Liver (tissue), 9 donors: Measurements from ENCODE around the gene GNG7. TPM values are rescaled to one million over a fixed set of nuclear protein-coding genes. Genes with fewer than 3 reads are reported as not detected.

ENCODE experiments used
- DNase-seq: peaks from one replicate; pipeline ENCODE4 v3.0.0-alpha.2; 2017; ENCODE audit warnings: low spot score
- H3K27ac ChIP-seq, 2 donors: one replicate each; pipeline ENCODE4 v1.7.0; 2013; ENCODE audit warnings: inconsistent platforms in 2 of 2, low read length in 2 of 2, control low read depth in 1 of 2, low read depth in 1 of 2, mild to moderate bottlenecking in 1 of 2
- H3K27me3 ChIP-seq, 4 donors: one replicate each; pipeline versions ENCODE4 v1.6.1 to v1.7.0; 2013; ENCODE audit warnings: low read length in 3 of 4, inconsistent platforms in 1 of 4, mild to moderate bottlenecking in 1 of 4, moderate library complexity in 1 of 4; ENCODE audit not compliant: control insufficient read depth in 4 of 4, insufficient read depth in 4 of 4
- H3K36me3 ChIP-seq, 4 donors: one replicate each; pipeline versions ENCODE4 v1.6.1 to v1.7.0; 2013; ENCODE audit warnings: low read length in 3 of 4, mild to moderate bottlenecking in 3 of 4, low read depth in 1 of 4, moderate library complexity in 1 of 4; ENCODE audit not compliant: control insufficient read depth in 4 of 4, insufficient read depth in 3 of 4
- H3K4me1 ChIP-seq, 4 donors: one replicate each; pipeline versions ENCODE4 v1.6.1 to v1.7.0; 2013; ENCODE audit warnings: low read length in 3 of 4, mild to moderate bottlenecking in 3 of 4, moderate library complexity in 1 of 4; ENCODE audit not compliant: control insufficient read depth in 4 of 4, insufficient read depth in 4 of 4
- H3K4me3 ChIP-seq, 3 donors: one replicate each; pipeline versions ENCODE4 v1.6.1 to v1.7.0; 2013; ENCODE audit warnings: low read length in 3 of 3, control low read depth in 1 of 3, low read depth in 1 of 3, mild to moderate bottlenecking in 1 of 3
- H3K9ac ChIP-seq, 2 donors: one replicate each; pipeline ENCODE4 v1.7.0; 2013; ENCODE audit warnings: low read length in 2 of 2, mild to moderate bottlenecking in 2 of 2, moderate library complexity in 2 of 2, control low read depth in 1 of 2, low read depth in 1 of 2
- H3K9me3 ChIP-seq, 4 donors: one replicate each; pipeline versions ENCODE4 v1.6.1 to v1.7.0; 2013; ENCODE audit warnings: low read length in 3 of 4; ENCODE audit not compliant: control insufficient read depth in 4 of 4
- EGR1 ChIP-seq, 2 donors: IDR thresholded peaks; 2 replicates each; pipeline ENCODE4 v1.6.1; 2016 to 2018; ENCODE audit warnings: antibody characterized with exemption in 2 of 2, low read depth in 2 of 2
- FOXA1 ChIP-seq: IDR thresholded peaks from 2 replicates; pipeline ENCODE4 v1.6.1; 2016; ENCODE audit warnings: antibody characterized with exemption
- FOXA2 ChIP-seq: IDR thresholded peaks from 2 replicates; pipeline ENCODE4 v1.6.1; 2016; ENCODE audit warnings: antibody characterized with exemption
- GABPA ChIP-seq, 2 donors: IDR thresholded peaks in 1 of 2; conservative IDR thresholded peaks in 1 of 2; 2 replicates each; pipeline ENCODE4 v1.6.1; 2016; ENCODE audit warnings: antibody characterized with exemption in 2 of 2, mild to moderate bottlenecking in 1 of 2, moderate library complexity in 1 of 2
- HNF4A ChIP-seq, 2 donors: conservative IDR thresholded peaks; 2 replicates each; pipeline ENCODE4 v1.6.1; 2016; ENCODE audit warnings: antibody characterized with exemption in 2 of 2, mild to moderate bottlenecking in 2 of 2
- HNF4G ChIP-seq: IDR thresholded peaks from 2 replicates; pipeline ENCODE4 v1.6.1; 2016; ENCODE audit warnings: antibody characterized with exemption
- NR2F2 ChIP-seq: IDR thresholded peaks from 2 replicates; pipeline ENCODE4 v1.6.1; 2016; ENCODE audit warnings: antibody characterized with exemption
- RXRA ChIP-seq, 2 donors: IDR thresholded peaks; 2 replicates each; pipeline ENCODE4 v1.6.1; 2017 to 2018; ENCODE audit warnings: antibody characterized with exemption in 2 of 2, mild to moderate bottlenecking in 1 of 2
- SP1 ChIP-seq: IDR thresholded peaks from 2 replicates; pipeline ENCODE4 v1.6.1; 2018; ENCODE audit warnings: antibody characterized with exemption, mild to moderate bottlenecking
- TAF1 ChIP-seq: conservative IDR thresholded peaks from 2 replicates; pipeline ENCODE4 v1.6.1; 2016; ENCODE audit warnings: antibody characterized with exemption, mild to moderate bottlenecking
- YY1 ChIP-seq: IDR thresholded peaks from 2 replicates; pipeline ENCODE4 v1.6.1; 2016; ENCODE audit warnings: antibody characterized with exemption, mild to moderate bottlenecking
- WGBS: extraction: QIAGEN DNeasy Blood & Tissue Kit; methylation state at CpG from one replicate; pipeline ENCODE4 v1.1.7; 2013; 5-methylcytosine and 5-hydroxymethylcytosine counted together
- polyA plus RNA-seq, 2 donors: library from polyadenylated mRNA; stranded (reverse) in 1 of 2; unstranded in 1 of 2; fragments of 200-250 nt in 1 of 2; fragments of >200 nt in 1 of 2; fragmentation: Nextera tagmentation in 1 of 2; extraction: Ambion mirVana in 1 of 2; gene quantifications; one replicate each; pipeline versions ENCODE4 v1.2.1 to v1.2.3, GENCODE V29; 2013 to 2015
- total RNA-seq, 2 donors: library from RNA; depleted of rRNA; stranded (reverse); fragments of >200 nt; gene quantifications; one replicate each; pipeline ENCODE4 v1.2.3, GENCODE V29; 2014
- TF ChIP-seq, protein P1 (sequence below): IDR thresholded peaks from 2 replicates; pipeline ENCODE4 v1.6.1; 2016; ENCODE audit warnings: antibody characterized with exemption
- TF ChIP-seq, protein P2 (sequence below): IDR thresholded peaks from 2 replicates; pipeline ENCODE4 v1.6.1; 2016; ENCODE audit warnings: antibody characterized with exemption
- TF ChIP-seq, protein P3 (sequence below): fragments of 150-350 bp; IDR thresholded peaks from 2 replicates; pipeline ENCODE4 v1.5.1; 2017; ENCODE audit warnings: improper control_type of control experiment, low read depth, low read length; ENCODE audit not compliant: missing input control
- TF ChIP-seq, protein P4 (sequence below): IDR thresholded peaks from 2 replicates; pipeline ENCODE4 v1.6.1; 2016; ENCODE audit warnings: antibody characterized with exemption
- donor health status: healthy.
- donor health status: healthy.
- donor health status: healthy.
- donor health status: healthy.
- donor health status: healthy.

The GNG7 gene
- total and polyA plus RNA-seq, 4 donors: 0.75 to 1.9 (median 1.1) TPM

DNA sequence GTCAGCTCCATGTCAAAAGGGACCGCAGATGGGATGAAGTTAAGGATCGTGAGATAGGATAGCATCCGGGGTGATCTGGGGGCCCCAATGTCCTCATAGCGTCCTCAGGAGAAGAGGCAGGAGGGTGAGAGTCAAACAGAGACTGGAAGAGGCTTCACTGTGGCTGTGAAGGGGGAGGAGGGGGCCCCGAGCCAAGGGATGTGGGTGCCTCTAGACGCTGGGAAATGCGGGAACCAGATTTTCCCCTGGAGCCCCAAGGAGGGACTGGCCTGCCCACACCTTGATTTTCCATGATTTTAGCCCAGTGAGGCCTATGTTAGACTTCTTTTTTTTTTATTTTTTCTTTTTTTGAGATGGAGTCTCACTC is 61.2 kb downstream of the GNG7 start:
- WGBS: 95% methylated on average over 7 of the region's 7 CpGs
- Histone ChIP-seq H3K36me3 (no peaks in the 10 kb centered on the region), H3K9ac (no peak overlapping the region), H3K4me1 (peaks cover 7 to 19% (median 13%) of the 10 kb centered on the region in 4 donors), H3K4me3 (no peak overlapping the region), H3K27me3 (no peaks in the 10 kb centered on the region), H3K27ac (no peak overlapping the region), H3K9me3 (no peaks in the 10 kb centered on the region)
- TF ChIP-seq YY1 (no peak), EGR1 (IDR thresholded peaks at IDR 0.05; ENCODE audit: low read depth in 2 of 2) (no peak)
- TF ChIP-seq, protein P1, sequence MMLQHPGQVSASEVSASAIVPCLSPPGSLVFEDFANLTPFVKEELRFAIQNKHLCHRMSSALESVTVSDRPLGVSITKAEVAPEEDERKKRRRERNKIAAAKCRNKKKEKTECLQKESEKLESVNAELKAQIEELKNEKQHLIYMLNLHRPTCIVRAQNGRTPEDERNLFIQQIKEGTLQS: no peak
- no peak for DNase-seq

DNA sequence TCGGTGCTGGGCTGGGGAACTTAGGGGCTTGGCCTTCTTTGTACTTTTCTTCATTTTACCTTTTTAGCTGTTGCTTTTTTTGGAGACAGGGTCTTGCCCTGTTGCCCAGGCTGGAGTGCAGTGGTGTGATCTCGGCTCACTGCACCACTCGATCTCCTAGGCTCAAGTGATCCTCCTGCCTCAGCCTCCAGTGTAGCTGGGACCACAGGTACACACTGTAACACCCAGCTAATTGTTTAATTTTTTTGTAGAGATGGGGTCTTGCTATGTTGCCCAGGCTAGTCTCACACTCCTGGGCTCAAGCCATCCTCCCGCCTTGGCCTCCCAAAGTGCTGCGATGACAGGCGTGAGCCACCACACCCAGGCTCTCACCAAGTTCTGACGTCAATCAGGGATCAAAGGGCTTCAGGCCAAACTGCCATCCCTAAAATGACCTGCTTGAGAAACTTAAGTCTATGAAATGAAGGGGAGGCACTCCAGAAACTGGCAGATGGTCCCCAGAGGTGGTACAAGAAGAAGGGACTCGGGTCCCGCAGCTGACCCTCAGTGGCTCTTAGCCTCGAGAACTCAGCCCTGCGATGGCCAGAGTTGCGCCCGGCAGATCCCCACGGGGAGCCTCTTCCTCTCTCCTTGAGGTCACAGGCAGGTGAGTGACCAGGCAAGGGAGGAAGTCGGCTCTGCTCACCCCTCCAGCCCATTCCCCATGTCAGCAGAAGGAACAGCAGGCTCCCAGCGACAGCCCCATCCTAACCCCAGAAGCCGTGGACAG is 61.7 kb downstream of the GNG7 start:
- 87% methylated on average over 17 of the region's 17 CpGs for WGBS
- H3K9me3 ChIP-seq: no peaks in the 10 kb centered on the region
- no peak overlapping the region for H3K9ac ChIP-seq
- H3K27me3 ChIP-seq: no peaks in the 10 kb centered on the region
- H3K36me3 ChIP-seq: no peaks in the 10 kb centered on the region
- no peak overlapping the region for H3K4me3 ChIP-seq
- no peak overlapping the region for H3K27ac ChIP-seq
- no peak for DNase-seq
- TF ChIP-seq FOXA1: no peak
- H3K4me1 ChIP-seq: peaks cover 10 to 24% (median 17%) of the 10 kb centered on the region in 4 donors

DNA sequence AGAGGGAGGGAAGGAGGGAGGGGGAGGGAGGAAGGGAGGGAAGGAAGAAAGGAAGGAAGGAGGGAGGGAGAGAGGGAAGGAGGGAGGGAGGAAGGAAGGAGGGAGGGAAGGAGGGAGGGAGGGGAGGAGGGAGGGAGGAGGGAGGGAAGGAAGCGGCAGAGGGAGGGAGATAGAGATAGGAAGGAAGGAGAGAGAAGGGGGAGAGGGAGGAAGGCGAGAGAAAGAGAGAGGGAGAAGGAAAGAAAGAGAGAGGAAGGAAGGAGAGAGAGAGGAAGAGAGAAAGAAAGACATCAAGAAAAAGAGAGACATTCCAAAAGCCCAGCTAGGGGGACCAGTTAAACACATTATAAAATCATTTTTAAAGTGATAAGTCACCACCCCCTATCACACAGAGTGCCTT is 62.5 kb downstream of the GNG7 start:
- H3K4me3 ChIP-seq: no peak overlapping the region
- H3K27ac ChIP-seq: no peak overlapping the region
- no peak for DNase-seq
- TF ChIP-seq FOXA1 (no peak), GABPA (IDR thresholded peaks at IDR 0.05 in 1 of 2, conservative IDR thresholded peaks at IDR 0.05 in 1 of 2) (no peak), YY1 (no peak), FOXA2 (no peak), TAF1 (no peak), EGR1 (IDR thresholded peaks at IDR 0.05; ENCODE audit: low read depth in 2 of 2) (no peak), HNF4G (no peak), RXRA (IDR thresholded peaks at IDR 0.05) (no peak), SP1 (no peak), NR2F2 (no peak), HNF4A (conservative IDR thresholded peaks at IDR 0.05) (no peak)
- TF ChIP-seq, protein P2, sequence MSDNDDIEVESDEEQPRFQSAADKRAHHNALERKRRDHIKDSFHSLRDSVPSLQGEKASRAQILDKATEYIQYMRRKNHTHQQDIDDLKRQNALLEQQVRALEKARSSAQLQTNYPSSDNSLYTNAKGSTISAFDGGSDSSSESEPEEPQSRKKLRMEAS: no peak
- TF ChIP-seq, protein P3, sequence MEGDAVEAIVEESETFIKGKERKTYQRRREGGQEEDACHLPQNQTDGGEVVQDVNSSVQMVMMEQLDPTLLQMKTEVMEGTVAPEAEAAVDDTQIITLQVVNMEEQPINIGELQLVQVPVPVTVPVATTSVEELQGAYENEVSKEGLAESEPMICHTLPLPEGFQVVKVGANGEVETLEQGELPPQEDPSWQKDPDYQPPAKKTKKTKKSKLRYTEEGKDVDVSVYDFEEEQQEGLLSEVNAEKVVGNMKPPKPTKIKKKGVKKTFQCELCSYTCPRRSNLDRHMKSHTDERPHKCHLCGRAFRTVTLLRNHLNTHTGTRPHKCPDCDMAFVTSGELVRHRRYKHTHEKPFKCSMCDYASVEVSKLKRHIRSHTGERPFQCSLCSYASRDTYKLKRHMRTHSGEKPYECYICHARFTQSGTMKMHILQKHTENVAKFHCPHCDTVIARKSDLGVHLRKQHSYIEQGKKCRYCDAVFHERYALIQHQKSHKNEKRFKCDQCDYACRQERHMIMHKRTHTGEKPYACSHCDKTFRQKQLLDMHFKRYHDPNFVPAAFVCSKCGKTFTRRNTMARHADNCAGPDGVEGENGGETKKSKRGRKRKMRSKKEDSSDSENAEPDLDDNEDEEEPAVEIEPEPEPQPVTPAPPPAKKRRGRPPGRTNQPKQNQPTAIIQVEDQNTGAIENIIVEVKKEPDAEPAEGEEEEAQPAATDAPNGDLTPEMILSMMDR: no peak
- TF ChIP-seq, protein P1: no peak
- TF ChIP-seq, protein P4, sequence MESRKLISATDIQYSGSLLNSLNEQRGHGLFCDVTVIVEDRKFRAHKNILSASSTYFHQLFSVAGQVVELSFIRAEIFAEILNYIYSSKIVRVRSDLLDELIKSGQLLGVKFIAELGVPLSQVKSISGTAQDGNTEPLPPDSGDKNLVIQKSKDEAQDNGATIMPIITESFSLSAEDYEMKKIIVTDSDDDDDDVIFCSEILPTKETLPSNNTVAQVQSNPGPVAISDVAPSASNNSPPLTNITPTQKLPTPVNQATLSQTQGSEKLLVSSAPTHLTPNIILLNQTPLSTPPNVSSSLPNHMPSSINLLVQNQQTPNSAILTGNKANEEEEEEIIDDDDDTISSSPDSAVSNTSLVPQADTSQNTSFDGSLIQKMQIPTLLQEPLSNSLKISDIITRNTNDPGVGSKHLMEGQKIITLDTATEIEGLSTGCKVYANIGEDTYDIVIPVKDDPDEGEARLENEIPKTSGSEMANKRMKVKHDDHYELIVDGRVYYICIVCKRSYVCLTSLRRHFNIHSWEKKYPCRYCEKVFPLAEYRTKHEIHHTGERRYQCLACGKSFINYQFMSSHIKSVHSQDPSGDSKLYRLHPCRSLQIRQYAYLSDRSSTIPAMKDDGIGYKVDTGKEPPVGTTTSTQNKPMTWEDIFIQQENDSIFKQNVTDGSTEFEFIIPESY: no peak
- WGBS: 89% methylated on average over 2 of the region's 2 CpGs
- peaks cover 10 to 32% (median 22%) of the 10 kb centered on the region in 4 donors for H3K4me1 ChIP-seq
- no peak overlapping the region for H3K9ac ChIP-seq
- no peaks in the 10 kb centered on the region for H3K36me3 ChIP-seq
- H3K27me3 ChIP-seq: no peaks in the 10 kb centered on the region
- H3K9me3 ChIP-seq: no peaks in the 10 kb centered on the region
